Left ventricle myocardium superior (tissue), 1 donor: ENCODE results near the gene KEL. TPM values are rescaled to one million over a fixed set of nuclear protein-coding genes. Genes with fewer than 3 reads are reported as not detected.

Source experiments
- ATAC-seq: fragments of 200-7000 bp; cut with Tn5 transposase; one replicate; pipeline ENCODE4 v1.9.1; 2020; ENCODE audit warnings: mild to moderate bottlenecking, moderate library complexity
- DNase-seq: peaks from one replicate; pipeline ENCODE4 v3.0.0-alpha.2; 2020
- intact Hi-C: fragments of 100-400 bp; cut with micrococcal nuclease; formaldehyde crosslinking; loops from one replicate; pipeline ENCODE4 v1.11.0; 2022
- total RNA-seq: library from RNA; stranded (reverse); fragmentation: NEBNext Ultra II Directional; extraction: Animal tissue kit (Norgen Biotek cat#: 25700); gene quantifications from one replicate; pipeline ENCODE4 v1.2.1, GENCODE V29; 2021
- donor health status: DM: no; HTN: yes; CAD: no; lungs with severe emphysema.

The KEL gene
- total RNA-seq, 1 donor from 2014 or later = 0.27 TPM

GRCh38 chr7:142906643-142907042 is 55.5 kb downstream of the KEL start:
- no peak for ATAC-seq
- intact Hi-C loops = no loop called here
- DNase-seq = no peak

DNA sequence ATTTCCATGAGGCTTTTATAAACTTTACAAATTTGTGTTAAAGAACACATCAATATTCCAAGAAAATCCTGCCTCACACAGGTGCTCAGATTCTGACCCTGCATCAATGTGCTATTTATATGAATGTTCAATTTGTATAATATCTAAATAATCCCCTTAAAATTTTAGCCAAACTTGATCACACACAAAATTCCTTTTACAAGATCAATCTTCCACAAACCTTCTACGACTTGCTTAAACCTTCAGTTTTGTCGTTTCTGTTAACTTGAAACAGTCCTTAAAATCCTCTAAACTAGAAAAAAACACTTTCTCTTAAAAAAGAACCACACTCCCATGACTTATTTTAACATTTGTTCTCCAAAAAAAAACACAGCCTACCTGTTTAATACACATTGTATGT is 56.4 kb downstream of the KEL start:
- ATAC-seq (no peak), DNase-seq (no peak)
- intact Hi-C loops = no loop called here

GRCh38 chr7:142904128-142904527 is 58.0 kb downstream of the KEL start:
- no peak for ATAC-seq
- no peak for DNase-seq
- intact Hi-C loops = no loop called here

DNA sequence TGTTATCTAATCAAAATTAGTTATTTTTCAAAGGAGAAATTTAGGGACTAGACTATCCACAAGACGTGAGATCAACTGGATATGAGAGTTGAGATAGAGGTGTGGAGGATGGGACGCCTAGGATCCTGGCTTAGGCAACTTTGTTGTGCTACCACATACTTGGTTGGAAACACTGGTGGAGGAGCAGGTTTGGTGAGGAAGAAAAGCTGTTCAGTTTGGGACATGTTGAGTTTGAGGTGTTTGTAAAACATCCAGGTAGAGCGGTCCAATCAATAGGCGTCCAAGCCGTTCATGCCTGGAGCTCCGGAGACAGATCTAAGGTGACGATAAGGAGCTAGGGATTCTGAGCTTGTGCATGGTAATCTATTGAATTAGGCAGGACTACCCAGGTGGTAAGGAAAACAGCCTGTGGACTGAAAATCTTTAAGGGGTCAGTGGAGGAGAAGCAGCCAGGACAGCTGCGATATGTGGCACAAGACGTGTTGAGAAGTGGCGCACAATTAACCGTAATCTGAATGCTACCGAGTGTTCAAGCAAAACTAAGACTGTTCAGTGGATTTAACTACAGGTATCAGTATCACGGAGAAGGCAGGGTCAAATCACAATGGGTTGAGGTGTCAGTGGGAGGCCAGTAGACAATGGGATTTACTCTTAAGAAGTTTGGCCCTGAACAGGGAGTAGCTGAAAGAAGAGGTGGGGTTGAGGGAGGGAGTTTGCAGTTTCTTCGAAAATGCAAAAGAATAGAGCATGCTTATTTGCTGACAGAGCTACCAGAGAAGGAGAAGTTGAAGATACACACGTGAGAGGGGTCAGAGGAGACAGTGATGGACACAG is 60.5 kb downstream of the KEL start:
- intact Hi-C loops = no loop called here
- ATAC-seq (no peak), DNase-seq (no peak)

DNA sequence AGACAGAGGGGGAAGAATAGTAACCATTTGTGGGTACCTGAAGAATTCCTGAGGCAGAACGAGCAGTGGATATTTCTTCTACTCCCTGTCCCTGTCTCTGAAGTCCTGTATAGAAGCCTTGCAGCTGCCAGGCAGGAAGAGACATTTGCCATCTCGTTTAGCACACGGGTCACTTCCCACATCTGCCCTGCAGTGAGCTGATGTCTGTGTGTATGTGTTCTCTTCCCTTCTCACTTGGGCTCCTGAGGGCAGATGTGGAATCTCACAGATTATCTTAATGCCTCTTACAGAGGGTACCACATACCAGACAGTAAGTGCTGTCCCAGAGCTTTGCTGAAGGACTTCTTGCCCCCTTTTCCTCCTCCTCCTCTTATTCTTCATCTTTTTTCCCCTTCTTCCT is 62.5 kb downstream of the KEL start:
- intact Hi-C loops = no loop called here
- ATAC-seq (no peak), DNase-seq (no peak)

GRCh38 chr7:142898377-142899170 is 63.6 kb downstream of the KEL start:
- ATAC-seq (no peak), DNase-seq (no peak)
- intact Hi-C loops = no loop called here

GRCh38 chr7:142897691-142898090 is 64.5 kb downstream of the KEL start:
- no peak for DNase-seq
- intact Hi-C loops = no loop called here
- no peak for ATAC-seq

- intact Hi-C loops = no loop called here
- DNase-seq (no peak), ATAC-seq (no peak)
Observed at GRCh38 chr7:142896741-142897379, 65.3 kb downstream of the KEL start.

DNA sequence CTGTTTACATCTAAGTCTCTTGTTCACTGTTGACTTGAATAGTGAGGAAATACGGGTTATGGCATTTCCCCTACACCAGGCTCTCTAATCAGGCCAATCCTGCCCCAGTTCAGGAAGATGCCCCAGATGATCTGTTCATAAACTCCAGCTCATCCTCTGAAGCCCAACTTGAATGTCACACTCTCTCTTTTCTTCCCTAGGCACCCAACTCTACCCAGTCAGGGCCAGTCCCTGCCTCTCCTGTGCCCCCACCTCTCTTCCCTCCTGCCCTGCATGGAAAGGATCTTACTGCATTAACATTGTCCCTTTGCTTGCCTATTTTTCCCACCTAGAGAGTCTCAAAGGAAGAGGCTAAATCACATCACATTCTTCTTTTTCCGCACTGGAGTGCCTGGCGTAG is 66.0 kb downstream of the KEL start:
- intact Hi-C loops = no loop called here
- ATAC-seq (no peak), DNase-seq (no peak)

- ATAC-seq = no peak
Observed at GRCh38 chr7:142894985-142895593, 67.1 kb downstream of the KEL start.

DNA sequence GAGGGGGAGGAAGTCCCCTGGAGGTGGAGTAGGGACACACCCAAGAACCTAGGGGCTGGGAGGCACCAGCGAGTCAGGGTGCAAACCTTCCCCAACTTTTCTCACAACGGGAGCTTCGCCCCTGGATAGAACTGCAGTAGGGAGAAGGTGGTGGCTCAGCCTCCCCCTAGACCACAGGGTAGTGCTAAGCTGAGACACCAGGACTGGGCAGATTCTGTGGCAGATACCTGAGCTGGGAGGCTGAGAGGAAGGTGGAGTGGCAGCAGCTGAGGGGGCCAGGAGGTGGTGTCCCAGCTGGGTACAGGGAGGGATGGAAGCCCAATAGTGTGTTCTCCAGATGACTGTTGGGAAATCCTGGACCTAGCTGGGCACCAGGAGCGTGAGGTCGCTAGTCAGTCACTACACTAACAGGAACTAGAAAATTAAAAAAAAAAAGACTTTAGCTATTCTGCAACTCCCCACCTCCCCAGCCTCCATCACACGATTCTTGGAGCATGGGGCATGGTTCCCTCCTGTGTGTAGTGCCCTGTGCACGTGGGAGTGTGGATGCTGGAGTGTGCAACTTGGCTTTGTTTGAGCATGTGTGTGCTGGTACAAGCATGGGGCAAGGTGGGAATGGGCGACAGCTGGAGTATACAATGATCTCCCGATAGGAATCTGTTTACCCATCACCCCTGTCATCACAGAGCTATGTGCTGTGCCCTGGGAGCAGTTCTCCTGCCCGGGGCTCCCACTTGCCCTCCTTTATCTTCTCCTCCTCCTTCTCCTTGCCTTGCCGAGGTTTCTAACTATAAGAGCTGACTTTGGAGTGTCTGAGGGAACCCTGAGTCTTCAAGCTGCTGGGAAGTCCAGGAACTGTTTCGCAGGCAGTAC is 67.8 kb downstream of the KEL start:
- ATAC-seq = no peak
- no peak for DNase-seq
- intact Hi-C loops = no loop called here

More at GRCh38 chr7:142894985-142895593, 67.1 kb downstream of the KEL start:
- DNase-seq = no peak
- intact Hi-C loops = no loop called here

DNA sequence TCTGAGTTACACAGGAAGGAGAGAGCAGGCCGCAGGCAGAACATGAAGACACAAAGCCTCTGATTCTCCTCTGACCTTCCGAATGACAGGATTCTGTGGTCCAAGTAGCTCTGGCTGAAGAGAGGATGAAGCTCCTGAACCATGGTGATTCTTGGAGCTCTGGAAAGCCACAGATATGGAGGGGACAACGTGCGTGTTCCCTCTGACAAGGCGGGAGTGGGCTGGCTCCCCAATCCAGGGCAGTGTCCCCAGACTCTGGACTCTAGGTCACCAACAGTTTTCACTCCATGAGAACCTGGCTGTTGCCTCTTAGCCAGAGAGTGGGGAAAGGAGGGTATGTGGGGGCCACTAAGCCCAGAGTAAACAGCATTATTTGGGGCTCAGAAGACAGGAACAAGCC is 69.2 kb downstream of the KEL start:
- DNase-seq (no peak), ATAC-seq (no peak)
- intact Hi-C loops = no loop called here

DNA sequence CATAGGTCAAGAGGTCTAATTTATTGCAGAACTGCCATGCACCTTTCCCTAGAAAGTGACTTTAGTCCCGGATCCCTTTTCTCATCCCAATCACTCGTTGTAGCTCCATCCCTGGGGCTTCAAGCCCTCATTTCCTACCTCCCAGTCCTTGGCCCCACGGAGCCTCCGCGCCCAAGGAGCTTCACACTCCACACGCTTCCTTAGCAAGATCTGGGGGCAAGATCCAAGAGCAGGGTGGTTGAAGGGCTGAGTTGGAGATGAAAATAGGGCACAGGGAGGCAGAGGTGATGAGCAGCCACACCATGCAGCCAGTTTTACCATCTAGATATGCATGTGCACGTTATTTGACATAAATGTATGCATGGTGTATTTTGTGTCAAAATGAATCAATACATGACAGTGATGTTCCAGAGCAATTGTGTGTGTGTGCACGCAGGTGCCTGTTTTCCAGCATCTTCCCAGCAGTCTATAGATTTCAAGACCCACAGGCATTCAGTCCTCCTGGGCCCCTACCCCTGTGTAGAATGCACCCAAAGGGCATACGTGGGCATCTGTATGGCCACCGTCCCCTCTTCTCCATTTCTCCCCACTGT is 70.6 kb downstream of the KEL start:
- ATAC-seq (no peak), DNase-seq (no peak)
- intact Hi-C loops = no loop called here

Other genes with a start within 250 kb of the KEL start
- not detected for gene PRSS1, start 212.9 kb downstream of the KEL start, total RNA-seq
- gene PRSS2, start 191.4 kb downstream of the KEL start, total RNA-seq = not detected
- gene EPHB6, start 107.3 kb downstream of the KEL start, total RNA-seq = 3.9 TPM
- gene TRPV6, start 76.6 kb downstream of the KEL start, total RNA-seq = 0.05 TPM
- gene TRPV5, start 28.6 kb downstream of the KEL start, total RNA-seq = not detected
- gene LLCFC1, start 22.9 kb downstream of the KEL start, total RNA-seq = not detected
- not detected for gene OR9A2, start 64.8 kb upstream of the KEL start, total RNA-seq
- gene OR6V1, start 90.0 kb upstream of the KEL start, total RNA-seq = not detected
- gene PIP, start 169.7 kb upstream of the KEL start, total RNA-seq = not detected
- not detected for gene TAS2R39, start 221.1 kb upstream of the KEL start, total RNA-seq